Progenitor cell of endocrine pancreas (in vitro differentiated cells): Measurements from ENCODE around the gene NFE2L2. TPM values are rescaled to one million over a fixed set of nuclear protein-coding genes. Genes with fewer than 3 reads are reported as not detected.
"Not testable (repeated sequence)": the region's sequence is repeated elsewhere in the genome, so short reads cannot be mapped to it uniquely, and the experiment has no call there.

Experiments
- DNase-seq: peaks from one replicate; pipeline ENCODE4 v3.0.0; 2021; ENCODE audit warnings: low spot score; ENCODE audit not compliant: unreplicated experiment
- H3K27ac Mint-ChIP-seq: 2 replicates; pipeline ENCODE4 v1.8.0; 2021; ENCODE audit warnings: mild to moderate bottlenecking, moderate library complexity, mixed read lengths
- H3K27me3 Mint-ChIP-seq: 2 replicates; pipeline ENCODE4 v1.8.0; 2021; ENCODE audit warnings: mixed read lengths
- H3K36me3 Mint-ChIP-seq: 2 replicates; pipeline ENCODE4 v1.8.0; 2022; ENCODE audit warnings: mixed read lengths; ENCODE audit not compliant: insufficient read depth
- H3K4me1 Mint-ChIP-seq: 2 replicates; pipeline ENCODE4 v1.8.0; 2021; ENCODE audit warnings: low read depth, mixed read lengths
- H3K4me3 Mint-ChIP-seq: 2 replicates; pipeline ENCODE4 v1.8.0; 2021; ENCODE audit warnings: low read depth, mild to moderate bottlenecking, moderate library complexity, mixed read lengths
- H3K9me3 Mint-ChIP-seq: 2 replicates; pipeline ENCODE4 v1.8.0; 2021; ENCODE audit warnings: low read depth, mixed read lengths
- total RNA-seq: library from RNA; stranded (reverse); gene quantifications from 2 replicates; pipeline ENCODE4 v1.2.1, GENCODE V29; 2021
- TF ChIP-seq, protein P1 (sequence below): fragments of 200-600 bp; sonication (generic); IDR thresholded peaks from one replicate; pipeline ENCODE4 v1.5.0; 2021; ENCODE audit warnings: antibody characterized with exemption, mild to moderate bottlenecking; ENCODE audit not compliant: unreplicated experiment

The NFE2L2 gene
- total RNA-seq, 1 donor from 2014 or later: 59.1 TPM

DNA sequence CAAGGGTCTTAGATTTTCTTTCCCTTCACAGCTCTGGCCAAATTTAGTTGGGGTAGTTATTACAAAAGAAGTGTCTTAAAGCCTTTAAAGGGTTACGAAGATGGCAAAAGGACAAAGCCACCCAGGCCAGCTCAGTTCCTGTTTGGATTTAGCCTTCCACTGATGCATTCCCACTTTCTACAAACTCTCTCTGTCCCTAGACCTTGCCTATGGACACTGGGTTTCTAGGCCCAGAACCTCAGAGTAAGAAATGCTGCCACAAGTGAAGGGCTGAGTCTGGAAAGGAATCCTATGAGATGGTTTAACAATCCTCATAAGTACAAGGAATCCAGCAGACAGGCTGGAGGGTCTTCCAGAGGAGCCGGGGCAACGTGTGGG is 13.4 kb downstream of the NFE2L2 start:
- H3K4me1 Mint-ChIP-seq: peaks cover 34% of the 10 kb centered on the region

DNA sequence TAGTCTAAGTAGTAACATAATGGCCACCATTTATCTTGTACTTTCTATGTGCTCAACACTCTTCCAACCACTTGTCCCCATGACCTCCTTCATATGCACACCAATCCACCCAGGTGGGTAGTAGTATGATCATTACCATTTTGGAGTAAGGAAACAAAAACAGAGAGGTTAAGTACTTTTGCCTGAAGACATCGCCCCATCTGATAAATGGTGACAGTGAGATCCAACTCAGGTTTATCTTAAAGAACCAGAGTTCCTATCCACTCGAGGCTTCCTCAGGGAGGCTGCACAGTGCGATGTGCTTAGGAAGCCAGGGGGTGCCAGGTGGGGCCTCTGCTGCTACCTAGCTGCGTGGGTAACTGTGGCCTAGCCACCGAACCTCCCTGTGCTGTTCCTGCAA is 14.1 kb downstream of the NFE2L2 start:
- no peak overlapping the region for H3K4me3 Mint-ChIP-seq
- peaks cover 30% of the 10 kb centered on the region for H3K4me1 Mint-ChIP-seq
- H3K27me3 Mint-ChIP-seq: no peaks in the 10 kb centered on the region
- TF ChIP-seq, protein P1, sequence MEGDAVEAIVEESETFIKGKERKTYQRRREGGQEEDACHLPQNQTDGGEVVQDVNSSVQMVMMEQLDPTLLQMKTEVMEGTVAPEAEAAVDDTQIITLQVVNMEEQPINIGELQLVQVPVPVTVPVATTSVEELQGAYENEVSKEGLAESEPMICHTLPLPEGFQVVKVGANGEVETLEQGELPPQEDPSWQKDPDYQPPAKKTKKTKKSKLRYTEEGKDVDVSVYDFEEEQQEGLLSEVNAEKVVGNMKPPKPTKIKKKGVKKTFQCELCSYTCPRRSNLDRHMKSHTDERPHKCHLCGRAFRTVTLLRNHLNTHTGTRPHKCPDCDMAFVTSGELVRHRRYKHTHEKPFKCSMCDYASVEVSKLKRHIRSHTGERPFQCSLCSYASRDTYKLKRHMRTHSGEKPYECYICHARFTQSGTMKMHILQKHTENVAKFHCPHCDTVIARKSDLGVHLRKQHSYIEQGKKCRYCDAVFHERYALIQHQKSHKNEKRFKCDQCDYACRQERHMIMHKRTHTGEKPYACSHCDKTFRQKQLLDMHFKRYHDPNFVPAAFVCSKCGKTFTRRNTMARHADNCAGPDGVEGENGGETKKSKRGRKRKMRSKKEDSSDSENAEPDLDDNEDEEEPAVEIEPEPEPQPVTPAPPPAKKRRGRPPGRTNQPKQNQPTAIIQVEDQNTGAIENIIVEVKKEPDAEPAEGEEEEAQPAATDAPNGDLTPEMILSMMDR: no peak
- no peaks in the 10 kb centered on the region for H3K9me3 Mint-ChIP-seq
- no peak for DNase-seq
- peak overlapping the region; percentile 49 for H3K27ac Mint-ChIP-seq
- H3K36me3 Mint-ChIP-seq: peaks cover 10% of the 10 kb centered on the region

More for the DNA sequence above, 13.4 kb downstream of the NFE2L2 start:
- Mint-ChIP-seq H3K4me3 (no peak overlapping the region), H3K9me3 (no peaks in the 10 kb centered on the region), H3K27me3 (no peaks in the 10 kb centered on the region), H3K27ac (peak overlapping the region; percentile 85), H3K36me3 (peaks cover 10% of the 10 kb centered on the region)
- no peak for DNase-seq
- TF ChIP-seq, protein P1: no peak

DNA sequence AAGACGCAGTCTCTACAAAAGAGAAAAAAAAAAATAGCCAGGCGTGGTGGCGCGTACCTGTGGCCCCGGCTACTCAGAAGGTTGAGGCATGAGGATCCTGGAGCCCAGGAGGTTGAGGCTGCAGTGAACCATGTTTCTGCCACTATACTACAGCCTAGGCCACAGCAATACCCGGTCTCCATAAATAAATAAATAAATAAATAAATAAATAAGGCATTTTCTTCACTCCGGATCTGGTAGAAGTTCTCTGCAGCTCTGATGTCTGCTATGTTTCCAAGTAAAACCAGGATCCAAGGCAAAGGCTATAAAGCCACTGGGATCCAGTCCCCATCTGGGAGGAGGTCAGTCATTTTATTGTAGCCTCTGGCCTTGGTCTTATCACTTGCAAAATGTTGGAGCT is 15.5 kb downstream of the NFE2L2 start:
- peaks cover 19% of the 10 kb centered on the region for H3K4me1 Mint-ChIP-seq
- H3K36me3 Mint-ChIP-seq: peaks cover 14% of the 10 kb centered on the region
- peak overlapping the region; percentile 71 for H3K27ac Mint-ChIP-seq
- H3K4me3 Mint-ChIP-seq: no peak overlapping the region
- TF ChIP-seq, protein P1: no peak
- H3K9me3 Mint-ChIP-seq: no peaks in the 10 kb centered on the region
- no peak for DNase-seq
- H3K27me3 Mint-ChIP-seq: no peaks in the 10 kb centered on the region

DNA sequence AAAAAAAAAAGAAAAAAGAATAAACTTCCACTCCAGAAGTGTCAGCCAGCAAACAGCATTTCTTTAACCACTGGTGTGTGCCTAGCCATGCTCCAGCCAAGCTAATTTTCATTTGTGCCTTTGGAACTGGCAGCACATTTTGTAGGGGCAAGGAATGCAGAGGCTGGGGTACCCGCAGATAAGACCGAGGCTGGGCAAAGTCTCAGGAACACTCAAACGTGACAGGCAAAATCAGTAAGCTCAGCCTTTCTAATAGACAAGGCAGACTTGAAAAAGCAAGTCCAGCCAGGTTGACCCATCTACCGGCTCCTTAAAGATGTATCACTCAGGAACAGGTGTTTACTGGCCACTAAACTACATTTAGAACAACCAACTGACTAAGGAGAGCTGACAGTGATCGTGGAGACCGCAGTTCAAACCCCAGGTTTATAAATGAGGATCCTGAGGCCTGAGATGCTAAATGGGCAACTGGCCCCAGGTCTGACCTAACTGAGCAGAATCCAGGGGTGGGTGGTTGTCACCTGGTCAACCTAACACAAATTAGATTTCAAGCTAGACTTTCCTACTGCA is 16.7 kb downstream of the NFE2L2 start:
- TF ChIP-seq, protein P1: no peak
- Mint-ChIP-seq H3K36me3 (peaks cover 12% of the 10 kb centered on the region), H3K9me3 (no peaks in the 10 kb centered on the region), H3K4me1 (peaks cover 20% of the 10 kb centered on the region), H3K27ac (no peak overlapping the region), H3K27me3 (no peaks in the 10 kb centered on the region), H3K4me3 (no peak overlapping the region)
- DNase-seq: no peak

DNA sequence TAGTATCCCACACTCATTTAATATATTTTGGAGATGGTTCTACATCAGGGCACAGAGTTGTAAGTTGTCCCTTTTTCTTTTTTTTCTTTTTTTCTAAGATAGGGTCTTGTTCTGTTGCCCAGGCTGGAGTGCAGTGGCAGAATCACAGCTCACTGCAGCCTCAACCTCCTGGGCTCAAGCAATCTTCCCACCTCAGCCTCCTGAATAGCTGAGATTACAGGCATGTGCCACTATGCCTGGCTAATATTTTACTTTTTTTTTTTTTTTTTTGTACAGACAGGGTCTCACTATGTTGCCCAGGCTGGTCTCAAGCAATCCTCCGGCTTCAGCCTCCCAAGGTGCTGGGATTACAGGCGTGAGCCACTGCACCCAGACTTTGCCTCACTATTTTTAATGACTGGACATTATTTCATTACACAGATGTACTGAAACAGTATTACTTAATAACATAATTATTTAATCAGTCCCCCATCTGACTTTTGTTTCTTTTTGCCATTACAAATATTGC is 17.9 kb downstream of the NFE2L2 start:
- H3K36me3 Mint-ChIP-seq: peaks cover 12% of the 10 kb centered on the region

DNA sequence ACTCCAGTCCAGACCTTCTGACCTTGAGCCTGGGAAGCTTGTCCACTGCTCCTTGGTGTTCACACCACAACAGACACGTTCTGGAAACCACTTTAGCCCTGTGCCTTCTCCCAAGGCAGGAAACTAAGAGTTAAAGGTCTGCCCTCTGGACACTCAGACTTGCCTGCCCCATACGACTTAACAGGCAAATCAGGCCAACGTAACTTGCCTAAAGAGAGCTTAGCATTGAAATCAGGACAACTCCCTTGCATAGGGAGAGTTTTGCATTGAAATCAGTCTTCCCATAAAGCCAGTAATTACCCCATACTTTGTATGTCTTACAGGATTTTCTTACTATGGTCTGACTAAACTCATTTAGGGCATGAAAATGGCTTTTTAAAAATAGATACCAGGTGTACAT is 18.5 kb downstream of the NFE2L2 start:
- DNase-seq: no peak
- Mint-ChIP-seq H3K36me3 (peaks cover 7% of the 10 kb centered on the region), H3K27ac (no peak overlapping the region), H3K4me1 (peaks cover 27% of the 10 kb centered on the region), H3K4me3 (no peak overlapping the region), H3K27me3 (no peaks in the 10 kb centered on the region), H3K9me3 (no peaks in the 10 kb centered on the region)
- TF ChIP-seq, protein P1: no peak

More for the DNA sequence above, 17.9 kb downstream of the NFE2L2 start:
- H3K4me1 Mint-ChIP-seq: peaks cover 28% of the 10 kb centered on the region
- H3K27me3 Mint-ChIP-seq, H3K4me3 Mint-ChIP-seq, H3K9me3 Mint-ChIP-seq, DNase-seq: not testable (repeated sequence)
- H3K27ac Mint-ChIP-seq: peak overlapping the region; percentile 49
